GM12878 (cell line): ENCODE measurements around the gene PDSS2.

Experiments used
- DPF2 ChIP-seq: fragments of 450-650 bp; IDR thresholded peaks from 2 replicates; pipeline ENCODE4 v1.6.1; 2017; ENCODE audit warnings: mild to moderate bottlenecking
- EGR1 ChIP-seq, 2 experiments: IDR thresholded peaks; 1 replicate in 1 of 2; 2 replicates in 1 of 2; pipeline ENCODE4 v1.6.1; 2011 to 2012; ENCODE audit warnings: low read depth in 2 of 2, low read length in 2 of 2, borderline replicate concordance in 1 of 2, mild to moderate bottlenecking in 1 of 2, moderate library complexity in 1 of 2
- EZH2 ChIP-seq: IDR thresholded peaks from 2 replicates; pipeline ENCODE4 v1.6.1; 2012; ENCODE audit warnings: low read depth, mild to moderate bottlenecking, control low read depth, inconsistent platforms, low read length, borderline replicate concordance; ENCODE audit not compliant: control insufficient read depth
- MXI1 ChIP-seq: fragments of 150-350 bp; IDR thresholded peaks from 2 replicates; pipeline ENCODE4 v1.6.1; 2011; ENCODE audit warnings: low read depth, mild to moderate bottlenecking, inconsistent platforms, low read length, improper control_type of control experiment
- NBN ChIP-seq: fragments of 450-650 bp; IDR thresholded peaks from 2 replicates; pipeline ENCODE4 v1.6.1; 2016
- NR2C2 ChIP-seq: IDR thresholded peaks from 2 replicates; pipeline ENCODE4 v1.6.1; 2011; ENCODE audit warnings: borderline replicate concordance, low read depth; ENCODE audit not compliant: control insufficient read depth, insufficient read length
- ZNF207 ChIP-seq: fragments of 450-650 bp; IDR thresholded peaks from 2 replicates; pipeline ENCODE4 v1.6.1; 2014; ENCODE audit warnings: antibody characterized with exemption, mild to moderate bottlenecking, borderline replicate concordance
- TF ChIP-seq, protein P1 (sequence below): IDR thresholded peaks from 2 replicates; pipeline ENCODE4 v1.6.1; 2012; ENCODE audit warnings: mild to moderate bottlenecking, low read depth, low read length

DNA sequence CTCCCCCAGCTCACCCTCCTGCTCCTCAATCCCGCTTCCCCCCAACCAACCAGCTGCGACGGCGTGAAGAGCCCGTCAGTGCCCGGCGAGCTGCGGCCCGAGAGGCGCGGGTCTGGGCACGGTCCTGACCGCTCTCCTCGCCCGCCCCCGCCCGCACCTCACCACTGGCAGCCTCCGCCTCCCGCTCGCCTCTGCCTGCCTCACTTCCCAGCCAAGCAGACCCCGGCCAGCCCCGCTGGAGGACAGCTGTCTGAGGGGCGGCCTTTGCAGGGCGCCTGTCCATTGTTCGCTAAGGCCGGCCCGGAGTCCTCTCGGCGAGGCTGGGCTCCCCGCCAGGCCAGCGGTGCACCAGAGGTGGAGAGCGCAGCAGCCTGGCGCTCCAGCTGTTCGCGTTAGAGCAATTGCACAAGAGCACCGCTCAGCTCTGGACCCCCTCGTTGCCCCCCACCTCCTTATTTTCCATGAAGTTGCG, 31.8 kb upstream of the PDSS2 start:
- TF ChIP-seq EZH2: no peak
- no peak for TF ChIP-seq MXI1
- no peak for TF ChIP-seq NBN
- TF ChIP-seq, protein P1, sequence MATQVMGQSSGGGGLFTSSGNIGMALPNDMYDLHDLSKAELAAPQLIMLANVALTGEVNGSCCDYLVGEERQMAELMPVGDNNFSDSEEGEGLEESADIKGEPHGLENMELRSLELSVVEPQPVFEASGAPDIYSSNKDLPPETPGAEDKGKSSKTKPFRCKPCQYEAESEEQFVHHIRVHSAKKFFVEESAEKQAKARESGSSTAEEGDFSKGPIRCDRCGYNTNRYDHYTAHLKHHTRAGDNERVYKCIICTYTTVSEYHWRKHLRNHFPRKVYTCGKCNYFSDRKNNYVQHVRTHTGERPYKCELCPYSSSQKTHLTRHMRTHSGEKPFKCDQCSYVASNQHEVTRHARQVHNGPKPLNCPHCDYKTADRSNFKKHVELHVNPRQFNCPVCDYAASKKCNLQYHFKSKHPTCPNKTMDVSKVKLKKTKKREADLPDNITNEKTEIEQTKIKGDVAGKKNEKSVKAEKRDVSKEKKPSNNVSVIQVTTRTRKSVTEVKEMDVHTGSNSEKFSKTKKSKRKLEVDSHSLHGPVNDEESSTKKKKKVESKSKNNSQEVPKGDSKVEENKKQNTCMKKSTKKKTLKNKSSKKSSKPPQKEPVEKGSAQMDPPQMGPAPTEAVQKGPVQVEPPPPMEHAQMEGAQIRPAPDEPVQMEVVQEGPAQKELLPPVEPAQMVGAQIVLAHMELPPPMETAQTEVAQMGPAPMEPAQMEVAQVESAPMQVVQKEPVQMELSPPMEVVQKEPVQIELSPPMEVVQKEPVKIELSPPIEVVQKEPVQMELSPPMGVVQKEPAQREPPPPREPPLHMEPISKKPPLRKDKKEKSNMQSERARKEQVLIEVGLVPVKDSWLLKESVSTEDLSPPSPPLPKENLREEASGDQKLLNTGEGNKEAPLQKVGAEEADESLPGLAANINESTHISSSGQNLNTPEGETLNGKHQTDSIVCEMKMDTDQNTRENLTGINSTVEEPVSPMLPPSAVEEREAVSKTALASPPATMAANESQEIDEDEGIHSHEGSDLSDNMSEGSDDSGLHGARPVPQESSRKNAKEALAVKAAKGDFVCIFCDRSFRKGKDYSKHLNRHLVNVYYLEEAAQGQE: no peak
- no peak for TF ChIP-seq DPF2
- no peak for TF ChIP-seq ZNF207
- no peak for TF ChIP-seq NR2C2
- TF ChIP-seq EGR1 (IDR thresholded peaks at IDR 0.05; ENCODE audit: borderline replicate concordance in 1 of 2, low read depth in 2 of 2, low read length in 2 of 2): no peak
